Stimulated activated naive CD8-positive, alpha-beta T cell treated with anti-CD3 and anti-CD28 coated beads, Interleukin-15, amount 100 ng/mL, for 72 hours (primary cell): ENCODE data around the gene BBLN.
"Not testable (repeated sequence)": the region's sequence is repeated elsewhere in the genome, so short reads cannot be mapped to it uniquely, and the experiment has no call there.

Source experiments
- ATAC-seq: fragments of 150-1000 bp; cut with Tn5 transposase; 2 replicates; pipeline ENCODE4 v1.10.0; 2021; ENCODE audit warnings: mild to moderate bottlenecking, moderate library complexity
- DNase-seq, 2 donors: peaks; one replicate each; pipeline ENCODE4 v3.0.0; 2021 to 2022
- H3K27ac Mint-ChIP-seq, 2 donors: one replicate each; pipeline ENCODE4 v1.8.0; 2022; ENCODE audit warnings: mild to moderate bottlenecking in 2 of 2, mixed read lengths in 2 of 2, moderate library complexity in 2 of 2
- H3K27me3 Mint-ChIP-seq: one replicate; pipeline ENCODE4 v1.8.0; 2022; ENCODE audit warnings: mixed read lengths
- H3K4me1 Mint-ChIP-seq: one replicate; pipeline ENCODE4 v1.8.0; 2022; ENCODE audit warnings: mild to moderate bottlenecking, mixed read lengths
- H3K4me3 Mint-ChIP-seq, 2 donors: one replicate each; pipeline ENCODE4 v1.8.0; 2022; ENCODE audit warnings: mild to moderate bottlenecking in 2 of 2, mixed read lengths in 2 of 2, moderate library complexity in 1 of 2
- H3K9me3 Mint-ChIP-seq, 2 donors: one replicate each; pipeline ENCODE4 v1.8.0; 2022; ENCODE audit warnings: mixed read lengths in 2 of 2

The BBLN gene

DNA sequence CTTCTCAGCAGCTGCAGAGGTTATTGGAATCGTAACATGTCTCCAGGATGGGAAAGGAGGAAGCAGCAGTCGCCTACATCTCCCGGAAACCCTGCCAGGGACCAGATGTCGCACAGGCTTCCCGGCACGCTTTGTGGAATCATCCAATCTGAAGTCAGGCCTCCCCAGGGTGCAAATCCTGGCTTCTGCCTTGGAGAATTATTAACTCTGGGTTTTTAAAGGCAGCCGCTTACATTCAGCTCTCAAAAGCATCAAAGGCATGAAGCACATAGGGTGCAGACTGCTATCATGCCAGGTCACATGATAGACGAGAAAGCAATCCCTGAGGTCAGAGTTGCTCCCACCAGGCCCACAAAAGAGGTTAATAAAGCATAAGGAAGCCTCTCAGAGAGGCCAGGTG lies 27.9 kb upstream of the BBLN start:
- not testable (repeated sequence) for DNase-seq, H3K27ac Mint-ChIP-seq, ATAC-seq, H3K4me3 Mint-ChIP-seq, H3K9me3 Mint-ChIP-seq
- peaks cover 35% of the 10 kb centered on the region for H3K4me1 Mint-ChIP-seq
- H3K27me3 Mint-ChIP-seq = peaks cover 35% of the 10 kb centered on the region

DNA sequence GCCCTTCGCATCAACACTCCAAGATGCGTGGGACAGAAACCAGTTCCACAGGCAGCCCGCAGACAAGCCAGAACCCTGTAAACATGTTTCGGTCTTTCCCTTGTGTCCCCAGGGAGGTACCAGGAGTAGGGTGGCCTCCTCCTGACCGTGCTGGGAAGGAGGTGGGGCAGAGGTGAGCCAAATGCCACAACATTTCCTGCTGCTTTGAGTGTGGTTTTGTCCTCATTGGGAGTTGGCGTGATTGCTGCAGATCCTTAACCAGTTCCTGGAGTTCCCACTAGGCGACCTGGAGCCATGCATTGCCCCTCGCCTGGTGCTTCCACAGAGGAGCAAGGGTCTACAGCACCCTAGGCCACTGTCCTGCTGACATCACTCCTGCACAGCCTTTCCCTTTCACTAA lies 24.5 kb upstream of the BBLN start:
- H3K27me3 Mint-ChIP-seq = peaks cover 35% of the 10 kb centered on the region
- not testable (repeated sequence) for DNase-seq, H3K4me3 Mint-ChIP-seq, ATAC-seq, H3K9me3 Mint-ChIP-seq, H3K27ac Mint-ChIP-seq
- H3K4me1 Mint-ChIP-seq = peaks cover 16% of the 10 kb centered on the region

DNA sequence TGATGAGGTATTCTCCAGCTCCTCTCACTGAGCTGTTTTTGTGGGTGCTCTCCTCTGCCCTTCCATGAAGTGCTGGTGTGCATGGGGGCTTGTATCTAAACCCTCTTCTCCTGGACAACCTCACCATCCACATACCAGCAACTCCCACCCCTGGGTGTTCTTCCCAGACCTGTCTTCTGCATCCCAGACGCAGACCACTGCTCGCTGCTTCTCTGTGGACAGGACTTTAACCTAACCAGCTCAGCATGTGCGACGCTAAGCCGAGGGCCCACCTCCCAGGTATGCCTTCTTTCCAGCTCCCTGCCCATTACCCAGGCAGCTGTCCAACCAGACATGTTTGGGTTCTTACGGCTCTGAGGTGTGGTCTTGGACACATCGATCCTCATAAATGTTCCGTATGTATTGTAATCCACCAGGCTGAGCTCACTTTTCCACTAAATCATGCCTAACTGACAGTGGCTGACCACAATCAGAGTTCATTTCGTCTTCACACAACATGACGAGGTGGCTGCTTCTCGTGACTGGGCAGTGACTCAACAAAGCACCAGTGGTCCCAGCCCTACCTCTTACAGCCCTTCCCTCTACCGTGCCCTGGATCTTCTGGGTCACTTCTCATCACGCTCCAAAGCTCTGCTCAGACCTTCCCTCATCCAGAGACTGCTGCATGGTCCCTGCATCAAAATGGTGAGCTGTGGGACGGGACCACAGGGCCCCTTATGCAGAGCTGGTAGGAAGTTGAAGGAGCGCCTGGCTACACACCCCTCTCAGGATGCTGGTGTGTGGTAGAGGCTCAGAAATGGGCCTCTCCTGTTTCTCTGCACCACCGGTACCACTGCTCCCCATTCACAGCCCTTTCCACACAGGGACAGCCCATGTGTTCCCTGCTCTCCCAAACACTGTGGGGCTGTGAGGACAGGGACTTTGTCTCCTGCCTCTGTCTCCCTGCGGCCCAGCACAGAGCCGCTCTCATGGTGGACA lies 23.0 kb upstream of the BBLN start:
- Mint-ChIP-seq H3K27ac (no peak overlapping the region), H3K9me3 (no peaks in the 10 kb centered on the region), H3K4me3 (no peak overlapping the region), H3K27me3 (peaks cover 34% of the 10 kb centered on the region), H3K4me1 (peaks cover 20% of the 10 kb centered on the region)
- ATAC-seq (no peak), DNase-seq (no peak)

GRCh38 chr9:128138001-128138400 lies 22.1 kb upstream of the BBLN start:
- DNase-seq = no peak
- Mint-ChIP-seq H3K27me3 (peaks cover 25% of the 10 kb centered on the region), H3K9me3 (no peaks in the 10 kb centered on the region), H3K27ac (no peak overlapping the region), H3K4me1 (peaks cover 25% of the 10 kb centered on the region), H3K4me3 (no peak overlapping the region)
- no peak for ATAC-seq

DNA sequence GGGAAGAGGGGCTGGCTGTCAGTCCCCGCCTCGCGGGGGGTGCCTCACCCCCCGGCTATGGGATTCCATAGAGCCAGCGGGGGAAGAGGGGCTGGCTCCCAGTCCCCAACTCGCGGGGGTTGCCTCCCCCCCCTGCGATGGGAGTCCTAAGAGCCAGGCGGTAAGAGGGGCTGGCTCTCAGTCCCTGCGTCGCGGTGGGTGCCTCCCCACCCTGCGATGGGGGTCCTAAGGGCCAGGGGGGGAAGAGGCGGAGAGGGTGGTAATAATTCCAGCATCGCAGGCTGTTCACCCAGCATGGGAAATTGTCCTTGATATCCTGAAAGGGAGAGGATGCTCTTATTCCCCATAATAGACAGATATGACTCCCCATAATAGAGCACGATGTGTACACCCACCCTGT lies 20.4 kb upstream of the BBLN start:
- H3K27ac Mint-ChIP-seq = no peak overlapping the region
- peaks cover 10% of the 10 kb centered on the region for H3K27me3 Mint-ChIP-seq
- H3K4me1 Mint-ChIP-seq = peaks cover 19% of the 10 kb centered on the region
- no peak for DNase-seq
- no peak for ATAC-seq
- no peaks in the 10 kb centered on the region for H3K9me3 Mint-ChIP-seq
- no peak overlapping the region for H3K4me3 Mint-ChIP-seq

DNA sequence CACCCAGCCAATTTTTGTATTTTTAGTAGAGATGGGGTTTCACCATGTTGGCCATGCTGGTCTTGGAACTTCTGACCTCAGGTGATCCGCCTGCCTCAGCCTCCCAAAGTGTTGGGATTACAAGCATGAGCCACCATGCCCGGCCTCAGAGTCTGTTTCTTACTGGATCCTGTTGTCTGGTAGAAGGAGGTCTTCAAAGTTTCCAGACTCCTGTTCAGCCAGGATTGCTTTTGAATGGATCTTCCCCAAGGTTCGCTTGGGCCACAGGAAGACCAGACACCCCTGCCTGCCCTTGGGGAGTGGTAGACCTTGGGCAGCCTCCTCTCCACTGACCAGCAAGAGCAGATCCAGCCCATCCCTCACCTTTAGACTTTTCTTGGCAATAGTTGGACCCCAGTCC lies 18.5 kb upstream of the BBLN start:
- Mint-ChIP-seq H3K4me1 (peaks cover 10% of the 10 kb centered on the region), H3K4me3 (no peak overlapping the region), H3K27ac (no peak overlapping the region), H3K9me3 (no peaks in the 10 kb centered on the region), H3K27me3 (no peaks in the 10 kb centered on the region)
- ATAC-seq = no peak
- DNase-seq = no peak

DNA sequence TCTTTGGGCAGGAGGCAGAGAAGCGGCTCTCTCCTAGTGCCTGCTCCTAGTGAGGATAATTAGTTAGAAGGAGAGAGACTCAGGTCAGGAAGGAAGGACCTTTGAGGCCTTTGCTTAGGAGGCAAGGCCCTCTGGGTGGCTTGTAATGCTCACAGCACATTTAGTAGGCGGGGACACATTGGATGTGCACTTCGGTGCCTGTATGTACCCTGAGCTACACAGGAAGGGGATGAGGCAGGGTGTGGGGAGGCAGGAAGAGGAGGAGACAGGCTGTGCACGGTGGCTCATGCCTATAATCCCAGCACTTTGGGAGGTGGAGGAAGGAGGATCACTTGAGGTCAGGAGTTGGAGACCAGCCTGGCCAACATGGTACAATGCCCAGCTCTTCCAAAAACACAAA lies 18.0 kb upstream of the BBLN start:
- Mint-ChIP-seq H3K27me3 (no peaks in the 10 kb centered on the region), H3K9me3 (no peaks in the 10 kb centered on the region), H3K27ac (peak overlapping the region in 1 of 2 donors; percentile 84), H3K4me1 (peaks cover 10% of the 10 kb centered on the region), H3K4me3 (no peak overlapping the region)
- DNase-seq = no peak
- no peak for ATAC-seq

DNA sequence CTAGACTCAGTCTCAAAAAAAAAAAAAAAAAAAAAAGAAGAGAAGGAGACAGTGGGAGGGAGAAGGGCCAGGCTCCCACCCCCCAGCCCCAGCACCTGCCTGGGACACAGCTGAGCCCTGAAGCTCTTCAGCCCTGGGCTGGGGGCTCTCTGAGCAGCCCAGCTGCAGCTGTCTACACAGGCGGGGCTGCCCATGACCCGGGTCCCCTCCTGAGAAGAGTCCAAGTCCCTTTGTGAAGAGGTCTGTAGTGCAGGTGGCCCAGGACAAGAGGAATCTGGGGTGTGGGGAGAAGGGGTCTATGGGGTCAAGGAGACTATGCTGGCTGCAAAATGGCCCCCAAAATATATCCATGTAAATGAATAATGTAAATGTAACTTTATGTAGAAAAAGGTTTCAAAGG lies 17.5 kb upstream of the BBLN start:
- H3K9me3 Mint-ChIP-seq = no peaks in the 10 kb centered on the region
- no peak overlapping the region for H3K4me3 Mint-ChIP-seq
- DNase-seq (no peak), ATAC-seq (no peak)
- peaks cover 10% of the 10 kb centered on the region for H3K4me1 Mint-ChIP-seq
- no peak overlapping the region for H3K27ac Mint-ChIP-seq
- no peaks in the 10 kb centered on the region for H3K27me3 Mint-ChIP-seq

- Mint-ChIP-seq H3K9me3 (no peaks in the 10 kb centered on the region), H3K27ac (no peak overlapping the region), H3K4me3 (no peak overlapping the region), H3K27me3 (no peaks in the 10 kb centered on the region), H3K4me1 (peaks cover 10% of the 10 kb centered on the region)
- DNase-seq (no peak), ATAC-seq (no peak)
Observed at GRCh38 chr9:128143525-128144238, 16.4 kb upstream of the BBLN start.

DNA sequence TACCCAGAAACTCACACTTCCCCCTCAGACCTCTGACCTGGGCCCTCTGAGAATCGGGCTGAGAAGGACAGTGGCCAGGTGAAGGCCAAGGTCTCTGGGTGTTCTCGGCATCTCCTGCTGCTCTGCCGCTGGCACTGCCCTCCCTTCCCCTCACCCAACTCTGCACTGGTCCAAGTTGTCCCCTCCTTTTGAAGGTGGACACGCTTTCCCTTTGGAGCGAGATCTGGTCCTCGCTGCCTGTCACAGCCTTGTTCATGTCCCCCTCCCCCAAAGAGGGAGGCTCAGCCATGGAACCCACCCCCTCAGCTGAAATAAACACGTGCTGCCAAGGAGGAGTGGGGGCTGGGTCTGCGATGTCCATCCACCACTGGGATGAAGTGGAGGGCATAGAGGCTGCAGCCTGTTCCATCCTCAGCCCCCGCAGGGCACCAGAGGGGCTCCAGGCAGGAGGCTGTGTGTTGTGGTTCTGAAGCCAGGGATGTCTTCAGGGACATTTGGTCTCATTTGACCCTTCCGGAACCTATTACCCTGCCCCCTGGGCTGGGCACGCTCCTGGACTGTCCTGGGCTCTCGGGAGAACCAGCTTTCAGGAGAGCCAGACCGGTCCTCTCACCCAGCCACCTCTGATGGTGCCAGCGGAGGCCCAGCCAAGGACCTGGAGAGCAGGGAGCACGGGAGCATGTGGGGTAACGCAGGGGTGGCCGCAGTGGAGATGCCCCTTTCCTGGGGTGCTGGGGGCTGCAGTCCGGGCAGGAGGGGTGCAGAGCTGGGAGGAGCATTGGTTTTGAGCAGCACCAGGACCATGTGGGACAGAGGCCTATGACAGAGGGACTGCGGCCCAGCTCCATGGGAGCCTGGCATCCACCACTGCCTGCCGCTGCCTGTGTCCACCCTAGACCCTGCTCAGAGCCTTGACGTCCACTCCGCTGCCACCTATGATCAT lies 15.6 kb upstream of the BBLN start:
- DNase-seq = no peak
- H3K9me3 Mint-ChIP-seq = no peaks in the 10 kb centered on the region
- H3K4me1 Mint-ChIP-seq = peaks cover 10% of the 10 kb centered on the region
- H3K4me3 Mint-ChIP-seq = no peak overlapping the region
- no peak overlapping the region for H3K27ac Mint-ChIP-seq
- no peaks in the 10 kb centered on the region for H3K27me3 Mint-ChIP-seq
- no peak for ATAC-seq

DNA sequence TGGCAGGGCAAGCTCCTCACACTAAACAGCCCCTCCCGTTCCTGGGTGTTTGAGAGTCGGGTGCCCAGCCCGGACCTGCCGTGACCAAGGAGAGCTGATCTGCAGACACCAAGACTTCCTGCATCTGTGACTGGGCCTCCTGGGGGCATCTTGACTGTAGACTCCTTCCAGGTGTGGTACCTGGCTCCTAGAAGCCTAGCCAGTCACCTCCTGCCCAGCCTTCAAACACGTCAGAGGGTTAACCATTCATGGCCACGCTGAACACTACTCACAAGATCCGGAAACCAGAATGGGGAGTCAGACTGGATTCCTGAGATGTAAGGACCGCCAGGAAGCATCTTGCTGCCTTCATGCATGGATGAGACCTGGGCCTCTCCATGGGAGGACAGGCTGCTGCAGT lies 14.5 kb upstream of the BBLN start:
- Mint-ChIP-seq H3K27ac (no peak overlapping the region), H3K4me3 (no peak overlapping the region), H3K4me1 (peaks cover 11% of the 10 kb centered on the region), H3K27me3 (no peaks in the 10 kb centered on the region), H3K9me3 (no peaks in the 10 kb centered on the region)
- ATAC-seq (no peak), DNase-seq (no peak)

DNA sequence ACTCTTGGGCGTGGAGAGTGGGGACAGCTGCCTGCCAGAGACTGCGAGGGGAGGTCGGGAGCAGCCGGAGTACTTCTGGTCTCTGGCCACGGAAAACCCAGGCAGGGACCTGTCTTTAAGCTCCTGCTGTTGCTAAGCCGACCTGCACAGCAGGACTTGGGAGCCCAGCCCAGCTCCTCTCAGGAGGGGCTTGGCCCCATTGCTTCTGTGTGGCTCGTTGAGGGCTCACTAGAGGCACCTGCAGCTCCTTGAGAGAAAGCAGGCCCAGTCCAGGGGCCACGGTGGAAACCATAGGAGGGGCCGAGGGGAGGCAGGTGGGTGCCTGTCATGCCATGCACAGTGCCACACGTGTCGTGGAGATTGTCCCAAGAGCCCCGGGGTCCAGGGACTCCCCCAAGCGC lies 14.1 kb upstream of the BBLN start:
- ATAC-seq = no peak
- Mint-ChIP-seq H3K9me3 (no peaks in the 10 kb centered on the region), H3K4me3 (no peak overlapping the region), H3K27ac (no peak overlapping the region), H3K27me3 (no peaks in the 10 kb centered on the region), H3K4me1 (peaks cover 15% of the 10 kb centered on the region)
- DNase-seq = no peak

- Mint-ChIP-seq H3K27ac (no peak overlapping the region), H3K4me3 (no peak overlapping the region)
Observed at GRCh38 chr9:128146591-128147120, 13.4 kb upstream of the BBLN start.

DNA sequence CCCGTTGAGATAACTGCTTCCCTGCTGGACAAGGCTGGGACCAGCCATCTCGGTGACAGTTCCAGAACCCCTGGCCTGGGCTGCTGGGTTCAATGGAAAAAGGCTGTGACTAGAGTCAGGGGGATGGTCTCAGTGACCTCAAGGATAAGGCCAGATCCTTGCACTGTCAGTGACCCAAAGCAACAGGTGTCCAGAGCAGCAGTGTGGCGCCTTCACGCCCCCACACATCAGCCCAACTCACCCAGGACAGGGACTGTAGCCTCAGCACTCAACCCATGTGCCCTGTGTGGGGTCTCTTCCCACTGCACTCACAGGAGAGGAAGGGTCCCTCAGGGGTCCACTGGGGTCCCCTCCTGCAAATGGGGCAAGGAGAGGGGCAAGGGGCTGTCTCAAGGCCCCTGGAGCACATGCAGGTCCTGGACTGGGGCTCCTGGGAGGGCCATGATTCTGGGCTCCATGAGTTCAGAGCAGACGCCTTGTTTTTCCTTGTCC lies 11.5 kb upstream of the BBLN start:
- H3K27ac Mint-ChIP-seq = no peak overlapping the region
- peaks cover 6% of the 10 kb centered on the region for H3K4me1 Mint-ChIP-seq
- ATAC-seq = no peak
- no peak overlapping the region for H3K4me3 Mint-ChIP-seq
- no peaks in the 10 kb centered on the region for H3K27me3 Mint-ChIP-seq
- DNase-seq = no peak
- no peaks in the 10 kb centered on the region for H3K9me3 Mint-ChIP-seq

More at GRCh38 chr9:128146591-128147120, 13.4 kb upstream of the BBLN start:
- Mint-ChIP-seq H3K4me1 (peaks cover 16% of the 10 kb centered on the region), H3K9me3 (no peaks in the 10 kb centered on the region), H3K27me3 (no peaks in the 10 kb centered on the region)
- ATAC-seq (no peak), DNase-seq (no peak)
